Measurements from ENCODE around the gene RPEL1.

DNA sequence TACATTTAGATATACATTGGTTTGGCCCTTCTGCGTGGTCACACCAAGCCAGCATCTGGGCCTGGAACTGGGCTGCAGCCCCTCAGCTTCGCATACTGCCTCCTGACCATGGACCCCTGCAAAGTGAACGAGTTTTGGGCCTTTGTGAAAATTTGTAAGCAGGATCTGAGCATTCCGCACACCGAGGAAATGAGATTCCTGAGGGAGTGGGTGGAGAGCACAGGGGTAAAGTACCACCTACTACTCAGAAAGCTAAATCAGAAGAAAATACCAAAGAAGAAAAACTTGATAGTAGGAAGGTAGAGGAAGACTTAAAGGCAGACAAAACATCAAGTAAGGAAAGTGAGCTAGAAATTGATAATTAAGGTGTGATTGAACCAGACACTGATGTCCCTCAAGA, 30.1 kb upstream of the RPEL1 start:
- TF ChIP-seq, protein P1, sequence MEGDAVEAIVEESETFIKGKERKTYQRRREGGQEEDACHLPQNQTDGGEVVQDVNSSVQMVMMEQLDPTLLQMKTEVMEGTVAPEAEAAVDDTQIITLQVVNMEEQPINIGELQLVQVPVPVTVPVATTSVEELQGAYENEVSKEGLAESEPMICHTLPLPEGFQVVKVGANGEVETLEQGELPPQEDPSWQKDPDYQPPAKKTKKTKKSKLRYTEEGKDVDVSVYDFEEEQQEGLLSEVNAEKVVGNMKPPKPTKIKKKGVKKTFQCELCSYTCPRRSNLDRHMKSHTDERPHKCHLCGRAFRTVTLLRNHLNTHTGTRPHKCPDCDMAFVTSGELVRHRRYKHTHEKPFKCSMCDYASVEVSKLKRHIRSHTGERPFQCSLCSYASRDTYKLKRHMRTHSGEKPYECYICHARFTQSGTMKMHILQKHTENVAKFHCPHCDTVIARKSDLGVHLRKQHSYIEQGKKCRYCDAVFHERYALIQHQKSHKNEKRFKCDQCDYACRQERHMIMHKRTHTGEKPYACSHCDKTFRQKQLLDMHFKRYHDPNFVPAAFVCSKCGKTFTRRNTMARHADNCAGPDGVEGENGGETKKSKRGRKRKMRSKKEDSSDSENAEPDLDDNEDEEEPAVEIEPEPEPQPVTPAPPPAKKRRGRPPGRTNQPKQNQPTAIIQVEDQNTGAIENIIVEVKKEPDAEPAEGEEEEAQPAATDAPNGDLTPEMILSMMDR (IDR thresholded peaks at IDR 0.05): no peak
- no peak for TF ChIP-seq POLR2A (IDR thresholded peaks at IDR 0.05)
